Activated CD4-positive, alpha-beta T cell treated with anti-CD3 and anti-CD28 coated beads, Interleukin-2, amount 10 ng/mL, durations not matched to agents 24 days and 14 days (primary cell): ENCODE data around the gene BGLAP. TPM values are rescaled to one million over a fixed set of nuclear protein-coding genes. Genes with fewer than 3 reads are reported as not detected.

Source experiments
- DNase-seq: peaks from one replicate; pipeline ENCODE4 v3.0.0; 2022
- H3K27ac Mint-ChIP-seq: one replicate; pipeline ENCODE4 v1.8.0; 2022; ENCODE audit warnings: mild to moderate bottlenecking, mixed read lengths
- H3K27me3 Mint-ChIP-seq: one replicate; pipeline ENCODE4 v1.8.0; 2022; ENCODE audit warnings: mixed read lengths
- H3K36me3 Mint-ChIP-seq: one replicate; pipeline ENCODE4 v1.8.0; 2022; ENCODE audit warnings: low read depth, mild to moderate bottlenecking, mixed read lengths
- H3K4me1 Mint-ChIP-seq: one replicate; pipeline ENCODE4 v1.8.0; 2021; ENCODE audit warnings: mixed read lengths
- H3K4me3 Mint-ChIP-seq: one replicate; pipeline ENCODE4 v1.8.0; 2022; ENCODE audit warnings: mild to moderate bottlenecking, moderate library complexity, mixed read lengths
- H3K9me3 Mint-ChIP-seq: one replicate; pipeline ENCODE4 v1.8.0; 2021; ENCODE audit warnings: mixed read lengths
- intact Hi-C: fragments of 100-400 bp; cut with micrococcal nuclease; formaldehyde crosslinking; loops from one replicate; pipeline ENCODE4 v1.15.1; 2023
- total RNA-seq: library from RNA; stranded (reverse); gene quantifications from 2 replicates; pipeline ENCODE4 v1.2.3, GENCODE V29; 2022

The BGLAP gene
- total RNA-seq, 1 donor from 2014 or later = 2.3 TPM

- DNase-seq = no peak
- H3K27me3 Mint-ChIP-seq = no peaks in the 10 kb centered on the region
- H3K4me1 Mint-ChIP-seq = peaks cover 9% of the 10 kb centered on the region
- peak overlapping the region; percentile 27 for H3K27ac Mint-ChIP-seq
- intact Hi-C loops = no loop called here
- peaks cover 46% of the 10 kb centered on the region for H3K36me3 Mint-ChIP-seq
- H3K4me3 Mint-ChIP-seq = no peak overlapping the region
- no peaks in the 10 kb centered on the region for H3K9me3 Mint-ChIP-seq
Observed at GRCh38 chr1:156233426-156234127, 8.4 kb upstream of the BGLAP start.

- no peak for DNase-seq
- intact Hi-C loops = no loop called here
- Mint-ChIP-seq H3K9me3 (no peaks in the 10 kb centered on the region), H3K4me1 (peaks cover 3% of the 10 kb centered on the region), H3K27ac (no peak overlapping the region), H3K4me3 (no peak overlapping the region), H3K36me3 (peaks cover 47% of the 10 kb centered on the region), H3K27me3 (no peaks in the 10 kb centered on the region)
Observed at GRCh38 chr1:156236164-156236563, 5.8 kb upstream of the BGLAP start.

GRCh38 chr1:156238248-156238647 lies 3.7 kb upstream of the BGLAP start:
- intact Hi-C loops = no loop called here
- H3K4me1 Mint-ChIP-seq = peaks cover 3% of the 10 kb centered on the region
- H3K27me3 Mint-ChIP-seq = no peaks in the 10 kb centered on the region
- no peak for DNase-seq
- H3K36me3 Mint-ChIP-seq = peaks cover 45% of the 10 kb centered on the region
- no peak overlapping the region for H3K4me3 Mint-ChIP-seq
- H3K9me3 Mint-ChIP-seq = no peaks in the 10 kb centered on the region
- no peak overlapping the region for H3K27ac Mint-ChIP-seq

- Mint-ChIP-seq H3K4me3 (no peak overlapping the region), H3K4me1 (peaks cover 16% of the 10 kb centered on the region), H3K27ac (no peak overlapping the region), H3K36me3 (peaks cover 33% of the 10 kb centered on the region), H3K27me3 (no peaks in the 10 kb centered on the region), H3K9me3 (no peaks in the 10 kb centered on the region)
- intact Hi-C loops = no loop called here
- no peak for DNase-seq
Observed at GRCh38 chr1:156241311-156241811, 623 bp upstream of the BGLAP start.

GRCh38 chr1:156242738-156243137 lies 754 bp downstream of the BGLAP start:
- Mint-ChIP-seq H3K27me3 (no peaks in the 10 kb centered on the region), H3K36me3 (peaks cover 24% of the 10 kb centered on the region), H3K27ac (no peak overlapping the region), H3K4me3 (no peak overlapping the region), H3K4me1 (peaks cover 14% of the 10 kb centered on the region), H3K9me3 (no peaks in the 10 kb centered on the region)
- intact Hi-C loops = loop anchor here (1.0 kb wide), 1 partner anchor 10 kb away; no protein-coding TSS in a partner anchor
- no peak for DNase-seq

GRCh38 chr1:156244126-156244525 lies 2.1 kb downstream of the BGLAP start:
- Mint-ChIP-seq H3K27ac (no peak overlapping the region), H3K4me1 (peaks cover 14% of the 10 kb centered on the region), H3K36me3 (peaks cover 16% of the 10 kb centered on the region), H3K4me3 (no peak overlapping the region), H3K9me3 (no peaks in the 10 kb centered on the region), H3K27me3 (no peaks in the 10 kb centered on the region)
- no peak for DNase-seq
- intact Hi-C loops = no loop called here

- intact Hi-C loops = no loop called here
Observed at GRCh38 chr1:156244712-156245111, 2.7 kb downstream of the BGLAP start.

GRCh38 chr1:156245451-156246232 lies 3.7 kb downstream of the BGLAP start:
- H3K27ac Mint-ChIP-seq = peak overlapping the region; percentile 54
- DNase-seq = peak; percentile 81
- peaks cover 14% of the 10 kb centered on the region for H3K4me1 Mint-ChIP-seq
- peaks cover 15% of the 10 kb centered on the region for H3K36me3 Mint-ChIP-seq
- H3K9me3 Mint-ChIP-seq = no peaks in the 10 kb centered on the region
- H3K4me3 Mint-ChIP-seq = peak overlapping the region; percentile 80
- intact Hi-C loops = no loop called here
- H3K27me3 Mint-ChIP-seq = no peaks in the 10 kb centered on the region

More at GRCh38 chr1:156244712-156245111, 2.7 kb downstream of the BGLAP start:
- no peaks in the 10 kb centered on the region for H3K9me3 Mint-ChIP-seq
- H3K27me3 Mint-ChIP-seq = no peaks in the 10 kb centered on the region
- H3K4me3 Mint-ChIP-seq = peak overlapping the region; percentile 80
- peak overlapping the region; percentile 27 for H3K27ac Mint-ChIP-seq
- H3K36me3 Mint-ChIP-seq = peaks cover 14% of the 10 kb centered on the region
- no peak for DNase-seq
- H3K4me1 Mint-ChIP-seq = peaks cover 14% of the 10 kb centered on the region

GRCh38 chr1:156246241-156246780 lies 4.3 kb downstream of the BGLAP start:
- Mint-ChIP-seq H3K27ac (peak overlapping the region; percentile 54), H3K9me3 (no peaks in the 10 kb centered on the region), H3K36me3 (peaks cover 12% of the 10 kb centered on the region), H3K4me1 (peaks cover 14% of the 10 kb centered on the region), H3K4me3 (peak overlapping the region; percentile 15), H3K27me3 (no peaks in the 10 kb centered on the region)
- no peak for DNase-seq
- intact Hi-C loops = no loop called here

- H3K27me3 Mint-ChIP-seq = no peaks in the 10 kb centered on the region
- peaks cover 14% of the 10 kb centered on the region for H3K4me1 Mint-ChIP-seq
- no peak for DNase-seq
- intact Hi-C loops = no loop called here
- peaks cover 12% of the 10 kb centered on the region for H3K36me3 Mint-ChIP-seq
- no peaks in the 10 kb centered on the region for H3K9me3 Mint-ChIP-seq
- no peak overlapping the region for H3K4me3 Mint-ChIP-seq
- H3K27ac Mint-ChIP-seq = no peak overlapping the region
Observed at GRCh38 chr1:156246781-156247459, 4.9 kb downstream of the BGLAP start.

GRCh38 chr1:156247460-156248322 lies 5.7 kb downstream of the BGLAP start, which contains the start of gene PAQR6:
TSS of gene PAQR6 (minus strand) at chr1:156248056. CDS start at chr1:156246731, 1,325 bp downstream.
- Mint-ChIP-seq H3K36me3 (peaks cover 15% of the 10 kb centered on the region), H3K27ac (no peak within 1 kb of the TSS), H3K4me1 (peaks cover 20% of the 10 kb centered on the region), H3K9me3 (no peaks in the 10 kb centered on the region), H3K4me3 (no peak within 1 kb of the TSS), H3K27me3 (no peaks in the 10 kb centered on the region)
- intact Hi-C loops = no loop called here
- DNase-seq = no peak

- no peak overlapping the region for H3K27ac Mint-ChIP-seq
- no peak for DNase-seq
- H3K4me3 Mint-ChIP-seq = no peak overlapping the region
- peaks cover 21% of the 10 kb centered on the region for H3K4me1 Mint-ChIP-seq
- peaks cover 20% of the 10 kb centered on the region for H3K36me3 Mint-ChIP-seq
- intact Hi-C loops = no loop called here
- no peaks in the 10 kb centered on the region for H3K27me3 Mint-ChIP-seq
- H3K9me3 Mint-ChIP-seq = no peaks in the 10 kb centered on the region
Observed at GRCh38 chr1:156248323-156248683, 6.3 kb downstream of the BGLAP start.

GRCh38 chr1:156249593-156249992 lies 7.6 kb downstream of the BGLAP start:
- intact Hi-C loops = no loop called here
- no peak overlapping the region for H3K4me3 Mint-ChIP-seq
- no peaks in the 10 kb centered on the region for H3K9me3 Mint-ChIP-seq
- H3K36me3 Mint-ChIP-seq = peaks cover 26% of the 10 kb centered on the region
- peaks cover 20% of the 10 kb centered on the region for H3K4me1 Mint-ChIP-seq
- DNase-seq = no peak
- no peak overlapping the region for H3K27ac Mint-ChIP-seq
- no peaks in the 10 kb centered on the region for H3K27me3 Mint-ChIP-seq
